ENCODE results near the gene BORCS6. TPM values are rescaled to one million over a fixed set of nuclear protein-coding genes. Genes with fewer than 3 reads are reported as not detected.

BORCS6 gene
- total RNA-seq, 1 experiment from 2014 or later = 3.7 TPM

GRCh38 chr17:8164815-8165131, 25.2 kb downstream of the BORCS6 start:
- no peak for DNase-seq
- CTCF ChIA-PET = interaction anchor here (0.7 kb wide), 1 partner anchor 43 kb away, joined by 3 read pairs; no protein-coding TSS in a partner anchor
- Mint-ChIP-seq H3K4me3 (ENCODE audit: low read depth, unreplicated experiment) (no peak overlapping the region), H3K27ac (ENCODE audit: unreplicated experiment) (no peak overlapping the region), H3K27me3 (ENCODE audit: unreplicated experiment) (no peaks in the 10 kb centered on the region), H3K36me3 (ENCODE audit: insufficient read depth, unreplicated experiment) (peaks cover 31% of the 10 kb centered on the region), H3K9me3 (ENCODE audit: low read depth, unreplicated experiment) (no peaks in the 10 kb centered on the region), H3K4me1 (ENCODE audit: low read depth, unreplicated experiment) (no peaks in the 10 kb centered on the region)
- intact Hi-C loops (cut with micrococcal nuclease; ENCODE audit: unreplicated experiment) = no loop called here
- TF ChIP-seq, protein P1, sequence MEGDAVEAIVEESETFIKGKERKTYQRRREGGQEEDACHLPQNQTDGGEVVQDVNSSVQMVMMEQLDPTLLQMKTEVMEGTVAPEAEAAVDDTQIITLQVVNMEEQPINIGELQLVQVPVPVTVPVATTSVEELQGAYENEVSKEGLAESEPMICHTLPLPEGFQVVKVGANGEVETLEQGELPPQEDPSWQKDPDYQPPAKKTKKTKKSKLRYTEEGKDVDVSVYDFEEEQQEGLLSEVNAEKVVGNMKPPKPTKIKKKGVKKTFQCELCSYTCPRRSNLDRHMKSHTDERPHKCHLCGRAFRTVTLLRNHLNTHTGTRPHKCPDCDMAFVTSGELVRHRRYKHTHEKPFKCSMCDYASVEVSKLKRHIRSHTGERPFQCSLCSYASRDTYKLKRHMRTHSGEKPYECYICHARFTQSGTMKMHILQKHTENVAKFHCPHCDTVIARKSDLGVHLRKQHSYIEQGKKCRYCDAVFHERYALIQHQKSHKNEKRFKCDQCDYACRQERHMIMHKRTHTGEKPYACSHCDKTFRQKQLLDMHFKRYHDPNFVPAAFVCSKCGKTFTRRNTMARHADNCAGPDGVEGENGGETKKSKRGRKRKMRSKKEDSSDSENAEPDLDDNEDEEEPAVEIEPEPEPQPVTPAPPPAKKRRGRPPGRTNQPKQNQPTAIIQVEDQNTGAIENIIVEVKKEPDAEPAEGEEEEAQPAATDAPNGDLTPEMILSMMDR (IDR thresholded peaks at IDR 0.05; ENCODE audit: unreplicated experiment) = no peak
- BruUV-seq (replicated peaks) = no TSS peak

GRCh38 chr17:8163978-8164814, 25.8 kb downstream of the BORCS6 start:
- no peaks in the 10 kb centered on the region for H3K4me1 Mint-ChIP-seq (ENCODE audit: low read depth, unreplicated experiment)
- no peak overlapping the region for H3K27ac Mint-ChIP-seq (ENCODE audit: unreplicated experiment)
- H3K4me3 Mint-ChIP-seq (ENCODE audit: low read depth, unreplicated experiment) = peak overlapping the region; percentile 76
- no TSS peak for BruUV-seq (replicated peaks)
- DNase-seq = no peak
- H3K27me3 Mint-ChIP-seq (ENCODE audit: unreplicated experiment) = no peaks in the 10 kb centered on the region
- peaks cover 31% of the 10 kb centered on the region for H3K36me3 Mint-ChIP-seq (ENCODE audit: insufficient read depth, unreplicated experiment)
- no peaks in the 10 kb centered on the region for H3K9me3 Mint-ChIP-seq (ENCODE audit: low read depth, unreplicated experiment)
- CTCF ChIA-PET = interaction anchor here (0.7 kb wide), 1 partner anchor 42 kb away, joined by 3 read pairs; no protein-coding TSS in a partner anchor
- TF ChIP-seq, protein P1 (IDR thresholded peaks at IDR 0.05; ENCODE audit: unreplicated experiment) = no peak
- intact Hi-C loops (cut with micrococcal nuclease; ENCODE audit: unreplicated experiment) = no loop called here

DNA sequence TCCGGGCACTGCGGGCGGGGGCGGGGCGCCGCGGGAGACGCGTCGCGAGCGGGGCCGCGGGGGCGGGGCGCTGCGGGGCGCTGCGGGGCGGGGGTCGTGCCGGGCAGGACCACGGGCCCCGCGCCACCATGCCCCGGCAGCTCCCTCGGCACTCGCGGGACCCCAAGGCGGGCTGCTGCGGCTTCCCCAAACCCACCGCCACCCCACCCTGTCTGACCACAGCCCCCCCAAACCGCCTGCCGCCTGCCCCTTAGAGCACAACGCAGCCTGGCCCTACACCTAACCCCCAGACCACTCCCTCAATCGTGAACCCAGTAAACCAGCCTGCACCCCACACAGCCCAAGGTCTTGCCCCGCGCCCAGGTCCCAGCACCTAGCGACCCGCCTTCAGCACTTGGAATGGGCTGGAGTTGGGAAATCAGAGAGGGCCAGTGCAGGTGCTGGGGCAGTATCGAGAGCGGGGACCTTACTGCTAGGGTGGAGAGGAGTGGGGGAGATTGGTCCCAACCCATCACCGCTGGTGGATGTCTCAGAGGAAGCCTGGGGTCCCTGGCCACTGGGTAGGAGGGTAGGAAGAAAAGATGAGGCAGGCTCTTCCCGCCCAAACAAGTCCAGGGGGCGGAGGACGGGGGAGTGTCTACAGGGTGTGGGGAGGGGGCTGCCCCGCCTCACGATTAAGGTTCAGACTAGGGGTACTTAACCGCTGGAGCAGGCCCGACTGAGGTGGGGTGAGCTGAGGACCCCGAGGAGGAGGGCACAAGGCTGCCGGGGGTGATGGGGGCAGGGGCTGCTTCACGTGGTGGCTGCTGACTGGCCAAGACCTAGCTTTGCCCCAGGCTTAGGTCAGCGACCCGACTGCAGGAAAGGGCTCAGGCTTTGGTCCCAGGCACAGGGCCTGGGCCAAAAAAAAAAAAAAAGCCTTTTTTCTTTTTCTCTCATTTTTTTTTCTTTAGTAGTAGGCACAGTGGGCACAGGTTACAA, 26.7 kb downstream of the BORCS6 start:
- peaks cover 37% of the 10 kb centered on the region for H3K36me3 Mint-ChIP-seq (ENCODE audit: insufficient read depth, unreplicated experiment)
- peak overlapping the region; percentile 76 for H3K4me3 Mint-ChIP-seq (ENCODE audit: low read depth, unreplicated experiment)
- intact Hi-C loops (cut with micrococcal nuclease; ENCODE audit: unreplicated experiment) = no loop called here
- TF ChIP-seq, protein P1 (IDR thresholded peaks at IDR 0.05; ENCODE audit: unreplicated experiment) = no peak
- no peaks in the 10 kb centered on the region for H3K9me3 Mint-ChIP-seq (ENCODE audit: low read depth, unreplicated experiment)
- H3K27me3 Mint-ChIP-seq (ENCODE audit: unreplicated experiment) = no peaks in the 10 kb centered on the region
- no peak for DNase-seq
- no peak overlapping the region for H3K27ac Mint-ChIP-seq (ENCODE audit: unreplicated experiment)
- no peaks in the 10 kb centered on the region for H3K4me1 Mint-ChIP-seq (ENCODE audit: low read depth, unreplicated experiment)
- no TSS peak for BruUV-seq (replicated peaks)
- CTCF ChIA-PET = no interaction called here

DNA sequence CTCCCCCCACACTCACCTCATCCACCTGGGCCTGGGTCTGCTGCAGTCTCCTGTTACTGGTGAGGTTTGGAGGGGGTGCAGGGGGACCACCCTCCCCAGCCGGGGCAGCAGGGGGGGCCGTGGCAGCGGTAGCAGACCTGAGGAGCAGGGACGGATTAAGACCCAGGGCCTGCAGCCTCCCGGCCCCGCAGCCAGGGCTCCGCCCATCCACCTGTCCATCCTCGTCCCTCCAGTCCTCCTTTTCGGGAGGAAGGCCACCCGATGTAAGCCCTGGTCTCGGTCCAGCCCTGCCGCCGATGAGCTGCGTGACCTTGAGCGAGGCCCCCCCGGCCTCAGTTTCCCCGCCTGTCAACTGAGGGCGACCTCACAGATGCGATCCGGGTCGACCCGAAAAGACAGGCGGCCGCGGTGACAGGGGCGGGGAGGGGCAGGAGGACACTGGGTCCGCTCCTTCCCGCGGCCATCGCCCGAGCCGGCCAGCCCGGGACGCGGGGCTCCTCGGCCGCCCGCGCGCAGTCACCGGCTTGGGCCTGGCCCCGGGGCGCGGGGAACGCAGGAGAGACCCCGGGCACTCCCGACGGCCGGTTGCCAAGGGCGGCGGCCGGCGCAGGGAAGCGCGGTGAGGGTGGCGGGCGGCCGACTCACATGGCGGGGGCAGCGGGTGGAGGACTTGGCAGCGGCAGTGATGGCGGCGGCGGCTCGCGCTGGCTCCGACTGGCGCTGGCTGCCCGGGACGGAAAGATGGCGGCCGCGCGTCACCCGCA, 27.6 kb downstream of the BORCS6 start, which contains the start of gene VAMP2:
TSS of gene VAMP2 (minus strand) at position 716 of the 764 bp plus-strand sequence. CDS start at position 647, 69 bp downstream.
- TF ChIP-seq, protein P1 (IDR thresholded peaks at IDR 0.05; ENCODE audit: unreplicated experiment) = no peak
- Mint-ChIP-seq H3K27me3 (ENCODE audit: unreplicated experiment) (no peaks in the 10 kb centered on the region), H3K27ac (ENCODE audit: unreplicated experiment) (no peak within 1 kb of the TSS), H3K36me3 (ENCODE audit: insufficient read depth, unreplicated experiment) (peaks cover 40% of the 10 kb centered on the region), H3K4me3 (ENCODE audit: low read depth, unreplicated experiment) (peak within 1 kb of the TSS; percentile 76), H3K9me3 (ENCODE audit: low read depth, unreplicated experiment) (no peaks in the 10 kb centered on the region), H3K4me1 (ENCODE audit: low read depth, unreplicated experiment) (no peaks in the 10 kb centered on the region)
- intact Hi-C loops (cut with micrococcal nuclease; ENCODE audit: unreplicated experiment) = no loop called here
- peak; percentile 73 for DNase-seq
- no TSS peak for BruUV-seq (replicated peaks)
- CTCF ChIA-PET = no interaction called here

All from Calu3 (cell line).